GM19467 (cell line): Measurements from ENCODE around the gene WDR77.

Experiments used
- ATAC-seq: cut with Tn5 transposase; IDR thresholded peaks from one replicate; pipeline ENCODE4 v1.9.1; 2021; ENCODE audit warnings: mild to moderate bottlenecking, moderate library complexity; ENCODE audit not compliant: unreplicated experiment

The WDR77 gene

DNA sequence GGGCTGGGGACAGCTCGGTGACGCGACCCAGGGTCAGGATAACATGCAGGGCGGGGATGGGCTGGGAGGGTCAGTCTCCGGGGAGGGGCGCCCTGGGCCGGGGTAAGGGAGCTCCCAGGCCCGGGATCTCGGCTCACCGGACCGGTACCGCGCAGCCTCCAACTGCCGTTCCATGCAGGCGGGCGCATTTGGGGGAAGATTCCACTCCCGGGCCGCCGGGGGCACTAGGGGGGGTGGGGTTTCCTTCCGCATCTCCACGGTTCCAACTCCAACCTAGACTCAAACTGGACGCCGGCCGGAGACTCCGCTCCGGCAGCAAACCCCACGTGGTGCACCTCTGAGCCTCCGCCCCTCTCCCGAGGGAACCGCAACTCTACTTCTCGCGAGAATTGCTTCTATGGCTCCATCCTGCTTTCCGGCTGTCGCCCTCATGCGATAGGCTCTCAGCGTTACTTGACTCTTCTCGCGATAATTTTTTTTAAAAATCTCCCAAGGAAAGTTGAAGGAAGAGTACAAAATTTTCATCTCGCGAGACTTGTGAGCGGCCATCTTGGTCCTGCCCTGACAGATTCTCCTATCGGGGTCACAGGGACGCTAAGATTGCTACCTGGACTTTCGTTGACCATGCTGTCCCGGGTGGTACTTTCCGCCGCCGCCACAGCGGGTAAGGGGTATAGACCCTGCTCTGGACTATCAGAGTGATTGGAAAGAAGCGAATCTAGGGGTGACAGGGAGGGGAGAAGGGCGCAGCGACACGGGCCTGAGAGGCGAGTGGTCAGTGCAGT is at the start of gene WDR77, which contains the start of gene ATP5PB:
WDR77 (minus strand) TSS at position 339 of the 785 bp plus-strand sequence; CDS start at position 252, 87 bp downstream.
ATP5PB (plus strand) TSS at position 547 of the 785 bp plus-strand sequence; CDS start at position 625, 78 bp downstream.
- peak; percentile 89 for ATAC-seq

DNA sequence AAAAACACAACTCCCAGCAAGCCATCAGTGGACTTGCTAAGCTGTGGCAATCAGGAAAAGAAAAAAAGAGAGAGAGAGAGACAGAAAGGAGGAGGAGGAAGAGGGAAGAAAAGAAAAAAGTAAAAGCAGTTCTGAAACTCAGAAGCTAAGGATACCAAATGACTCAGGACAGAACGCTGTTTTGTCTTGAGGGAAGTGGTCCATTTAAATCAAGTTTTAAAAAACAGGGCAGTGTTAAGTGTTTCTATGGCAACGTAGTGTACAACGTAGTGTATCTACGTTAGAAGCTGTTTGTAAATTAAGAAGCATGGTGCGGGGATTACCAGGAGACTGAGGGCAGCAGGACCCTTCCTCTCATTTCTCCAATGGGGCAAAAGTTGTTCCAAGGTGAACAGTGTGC is 48.5 kb upstream of the WDR77 start:
- ATAC-seq: no peak

DNA sequence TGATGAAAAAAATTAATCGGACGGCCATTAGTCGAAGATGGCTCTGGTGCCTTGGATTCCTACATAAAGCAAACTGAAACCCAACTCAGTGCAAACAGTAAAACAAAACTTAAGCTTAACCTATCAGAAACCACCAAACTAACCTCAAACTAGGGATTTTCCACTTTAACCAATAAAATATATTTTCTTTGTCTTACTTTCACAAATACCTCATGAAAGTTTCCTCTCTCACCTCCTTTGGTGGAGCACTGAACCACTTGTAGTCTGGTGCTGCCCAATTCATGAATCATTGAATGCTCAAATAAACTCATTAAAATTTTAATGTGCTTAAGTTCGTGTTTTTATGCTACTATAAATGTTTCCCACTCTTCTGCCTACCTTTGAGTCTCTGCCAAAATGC is 47.3 kb upstream of the WDR77 start:
- no peak for ATAC-seq

DNA sequence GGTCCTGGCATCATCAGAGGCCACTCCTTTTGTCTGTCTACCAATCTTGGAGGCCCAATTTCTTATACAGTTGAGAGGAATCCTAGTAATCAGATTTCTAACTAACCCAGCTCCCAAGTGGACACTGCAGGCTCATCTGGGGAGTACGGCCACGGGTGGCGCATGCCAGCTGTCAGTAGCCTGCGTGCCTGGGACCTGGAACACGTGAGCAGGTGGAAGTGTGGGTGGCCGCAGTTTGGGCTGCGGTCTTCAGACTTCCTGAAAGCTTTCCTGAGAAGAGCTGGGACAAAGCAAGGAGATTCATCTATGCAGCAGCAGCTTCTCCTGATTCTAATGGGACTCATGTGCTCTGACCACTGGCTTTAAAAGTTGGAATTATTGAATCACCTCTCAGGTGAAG is 42.0 kb upstream of the WDR77 start:
- no peak for ATAC-seq

- ATAC-seq: no peak
Measured at GRCh38 chr1:111490220-111490619, 41.2 kb upstream of the WDR77 start.

DNA sequence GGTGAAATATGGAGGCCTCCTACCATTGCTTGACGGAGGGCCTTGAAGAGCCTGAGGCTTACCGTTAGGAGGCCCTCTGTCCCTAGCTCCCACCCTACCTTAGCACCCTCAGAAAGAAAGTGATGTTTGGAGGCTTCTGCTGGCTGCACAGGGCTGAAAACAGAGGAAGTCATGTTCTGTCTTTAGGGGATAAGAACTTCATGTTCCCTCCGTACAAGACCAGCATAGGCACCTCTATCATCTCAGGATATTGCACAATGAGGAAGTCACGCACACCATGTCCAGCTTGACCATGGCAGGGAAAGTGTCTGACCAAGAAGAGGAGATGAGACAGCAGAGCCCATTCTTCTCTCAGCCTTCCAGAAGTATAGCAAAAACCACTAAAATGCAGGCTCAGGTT is 40.5 kb upstream of the WDR77 start:
- no peak for ATAC-seq

DNA sequence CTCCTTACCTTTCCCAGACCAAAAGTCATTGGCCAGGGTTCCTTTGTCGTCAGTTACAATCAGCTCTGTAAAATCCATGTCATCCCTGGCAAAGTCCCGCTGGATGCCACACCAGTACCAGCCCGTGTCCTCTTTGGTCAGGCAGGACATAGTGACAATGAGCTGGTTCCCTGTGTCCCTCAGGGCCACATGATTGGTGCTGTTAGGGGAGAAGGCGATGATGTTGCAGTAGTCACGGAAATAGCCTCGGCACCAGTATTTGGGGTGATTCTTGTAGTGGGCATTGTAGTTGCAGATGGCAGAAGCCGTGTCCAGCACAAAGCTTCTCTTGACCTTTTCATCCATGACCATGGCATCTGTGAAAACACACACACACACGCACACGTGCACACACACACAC is 39.6 kb upstream of the WDR77 start:
- no peak for ATAC-seq

- ATAC-seq: no peak
Measured at GRCh38 chr1:111487133-111487532, 38.1 kb upstream of the WDR77 start.

DNA sequence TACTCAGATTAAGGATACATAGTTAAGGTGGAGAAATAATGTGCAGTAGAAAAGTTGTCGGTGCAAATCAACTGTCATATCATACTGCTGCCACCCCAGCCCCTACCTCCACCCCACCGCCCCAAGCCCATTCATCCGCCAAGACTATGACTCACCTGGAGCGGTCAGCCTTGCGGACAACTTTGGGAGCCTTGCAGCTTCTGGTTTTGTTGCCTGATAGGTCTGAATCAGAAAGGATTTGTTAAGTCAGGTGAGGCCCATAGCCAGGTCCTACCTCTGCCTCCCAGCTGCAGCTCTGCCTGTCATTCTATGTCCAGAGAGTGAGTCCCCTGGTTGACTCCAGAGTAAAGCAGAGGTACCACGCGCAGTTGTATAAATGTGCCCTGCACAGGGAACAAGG is 37.4 kb upstream of the WDR77 start:
- no peak for ATAC-seq

GRCh38 chr1:111484391-111485026 is 35.5 kb upstream of the WDR77 start:
- ATAC-seq: no peak

GRCh38 chr1:111483876-111484275 is 34.8 kb upstream of the WDR77 start:
- ATAC-seq: no peak

DNA sequence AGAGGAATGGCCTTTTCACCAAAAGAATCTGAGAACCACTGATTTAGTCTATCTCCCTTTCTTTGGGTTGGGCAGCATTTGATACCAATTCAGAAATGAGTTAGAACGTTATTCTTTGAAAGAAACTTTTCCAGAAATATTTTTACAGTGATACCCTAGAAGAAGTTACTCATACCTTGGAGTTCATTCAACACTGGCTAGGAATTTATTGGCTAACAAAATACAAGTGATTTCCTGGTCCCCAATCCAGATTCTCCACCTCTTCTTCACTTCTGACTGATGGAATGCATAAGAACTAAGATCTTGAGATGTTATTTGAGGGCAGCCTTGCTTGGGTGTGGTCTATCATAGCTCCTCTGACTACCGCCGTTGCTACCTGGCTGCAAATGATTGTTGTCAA is 34.1 kb upstream of the WDR77 start:
- no peak for ATAC-seq

GRCh38 chr1:111481387-111482221 is 32.5 kb upstream of the WDR77 start:
- ATAC-seq: no peak

- ATAC-seq: no peak
Measured at GRCh38 chr1:111480674-111481073, 31.6 kb upstream of the WDR77 start.

DNA sequence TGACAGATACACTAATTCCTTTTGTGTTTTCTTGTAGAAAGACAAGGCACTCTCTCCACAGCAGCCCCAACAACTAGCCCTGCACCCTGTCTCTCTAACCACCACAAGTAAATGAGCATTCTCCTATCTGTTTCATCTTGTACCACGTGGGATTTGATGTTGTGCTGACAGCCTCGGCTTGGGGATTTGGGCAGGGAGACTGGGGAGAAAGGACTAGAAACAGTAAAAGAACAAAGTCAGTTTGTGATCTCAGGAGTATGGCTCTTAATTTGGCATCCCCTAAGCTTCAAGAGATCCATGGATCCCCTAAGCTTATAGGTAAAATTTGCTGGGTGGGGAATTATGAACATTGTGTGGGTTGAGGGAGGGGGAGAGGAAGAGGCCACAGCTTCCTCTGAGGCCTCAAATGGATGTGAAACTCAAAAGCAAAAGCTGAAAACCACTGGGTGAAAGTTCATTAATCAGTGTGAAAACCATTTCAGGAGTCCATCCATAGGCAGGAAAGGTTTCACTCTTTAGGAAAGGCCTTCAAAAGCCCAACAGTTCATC is 27.8 kb upstream of the WDR77 start:
- peak; percentile 55 for ATAC-seq

DNA sequence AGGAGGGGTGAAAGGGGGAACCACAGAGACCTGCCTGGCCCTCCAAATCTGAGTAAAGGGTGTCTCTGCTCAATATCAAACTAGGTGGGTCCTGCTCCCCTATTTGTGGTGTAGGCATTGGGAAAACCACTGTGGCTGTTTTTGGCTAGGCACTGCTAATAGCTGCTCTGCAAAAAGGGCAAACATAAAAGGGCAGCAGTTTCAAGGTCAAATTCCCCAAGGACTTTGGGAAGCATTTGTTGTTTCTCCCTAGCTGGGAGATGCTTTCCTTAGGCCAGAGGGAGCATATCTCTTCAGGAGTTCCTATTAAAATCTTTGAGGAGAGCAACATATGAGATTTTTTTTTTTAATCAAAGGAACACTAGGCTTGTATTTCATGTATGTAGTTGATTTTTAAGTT is 27.2 kb upstream of the WDR77 start:
- ATAC-seq: no peak

GRCh38 chr1:111475701-111476100 is 26.6 kb upstream of the WDR77 start:
- ATAC-seq: no peak

DNA sequence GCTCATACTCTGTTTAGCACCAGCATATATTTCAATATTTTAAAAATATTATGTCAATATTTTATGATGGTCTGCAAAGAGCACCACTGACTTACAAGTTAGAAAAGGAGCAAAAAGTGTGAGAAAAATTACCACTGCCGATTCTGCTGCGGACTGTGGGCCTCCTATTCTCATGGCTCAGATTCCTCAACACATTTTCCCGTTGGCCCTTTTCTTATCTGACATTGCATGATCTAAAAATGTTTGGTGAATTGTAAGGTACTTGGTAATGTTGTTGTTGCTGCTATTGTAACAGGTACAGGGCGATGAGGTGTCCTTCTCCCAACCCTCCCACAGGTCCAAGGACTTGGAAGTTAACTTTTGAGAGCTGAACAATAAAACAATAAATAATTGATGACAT is 25.5 kb upstream of the WDR77 start:
- ATAC-seq: no peak

DNA sequence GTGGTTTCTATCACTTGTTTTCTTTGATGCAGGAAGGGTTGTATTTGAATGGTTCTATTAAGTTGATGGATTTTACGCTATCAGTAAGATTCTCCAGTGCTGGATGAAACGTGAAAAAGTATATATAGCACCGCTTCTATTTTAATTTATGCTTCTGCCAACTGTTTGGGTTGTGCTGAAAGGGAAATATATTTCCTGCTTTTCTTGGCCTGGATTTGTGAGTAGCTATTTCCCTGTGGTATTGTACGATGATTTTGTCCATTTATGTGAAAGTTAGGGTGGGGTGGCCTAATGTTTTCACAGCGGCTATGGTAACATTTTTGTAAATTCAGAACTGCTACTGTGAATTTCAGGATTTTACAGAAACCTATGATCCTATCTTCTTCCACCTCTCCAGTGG is 25.1 kb upstream of the WDR77 start:
- no peak for ATAC-seq

DNA sequence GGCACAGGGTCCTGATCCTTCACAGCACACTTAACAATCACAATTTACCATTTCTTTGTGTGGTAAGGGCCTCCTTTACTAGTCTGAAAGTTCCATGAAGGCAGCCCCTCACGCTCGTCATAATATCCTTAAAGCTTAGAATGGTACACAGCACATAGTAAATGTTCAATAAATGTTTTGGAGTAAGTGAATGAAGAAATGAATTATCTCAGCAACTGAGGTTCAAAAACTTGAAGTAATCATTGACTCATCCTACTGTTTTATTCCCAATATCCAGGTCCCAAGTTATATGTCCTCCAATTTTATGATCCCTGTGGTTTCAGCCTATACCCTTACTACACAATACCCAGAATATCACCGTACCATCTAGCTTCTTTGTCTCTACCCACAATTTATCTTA is 22.5 kb upstream of the WDR77 start:
- ATAC-seq: no peak

GRCh38 chr1:111471012-111471411 is 22.0 kb upstream of the WDR77 start:
- no peak for ATAC-seq
